Peyer's patch (tissue), 4 donors: Measurements from ENCODE around the gene MLXIP.

Source experiments
- CTCF ChIP-seq, 6 experiments: fragments of 450-650 bp in 4 of 6; fragments of 200-600 bp in 2 of 6; sonication (generic) in 1 of 6; IDR thresholded peaks; one replicate each; pipeline ENCODE4 v1.5.1; 2017 to 2019; ENCODE audit warnings: antibody characterized with exemption in 6 of 6, mild to moderate bottlenecking in 3 of 6, moderate library complexity in 1 of 6
- POLR2A ChIP-seq, 2 donors: fragments of 450-650 bp; IDR thresholded peaks; one replicate each; pipeline ENCODE4 v1.5.1; 2017; ENCODE audit warnings: antibody characterized with exemption in 2 of 2, mild to moderate bottlenecking in 2 of 2, moderate library complexity in 2 of 2

DNA sequence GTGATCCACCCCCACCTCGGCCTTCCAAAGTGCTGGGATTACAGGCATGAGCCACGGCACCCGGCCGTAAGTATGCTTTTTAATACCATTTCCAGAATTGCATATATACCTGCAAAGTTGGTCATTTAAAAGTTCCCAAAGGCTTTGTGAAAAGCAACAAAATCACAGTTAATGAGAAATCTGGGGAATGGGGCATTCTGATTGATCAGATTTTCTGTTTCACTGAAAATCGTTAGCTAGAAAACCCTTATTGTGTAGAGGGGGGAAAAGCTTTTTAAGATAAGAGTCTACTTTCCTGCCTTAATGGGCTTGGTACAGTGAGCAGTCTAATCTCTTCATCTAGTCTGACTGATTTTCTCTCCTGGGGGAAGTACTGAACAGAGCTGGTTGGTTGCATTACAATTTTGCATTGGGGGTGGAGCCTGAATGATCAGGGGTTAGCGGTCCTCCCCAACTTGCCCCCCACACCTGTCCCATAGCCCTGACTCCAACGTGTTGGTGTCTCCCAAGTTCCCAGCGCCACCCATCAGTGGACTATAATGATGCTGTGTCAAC is 71.6 kb downstream of the MLXIP start:
- no peak for TF ChIP-seq CTCF (IDR thresholded peaks at IDR 0.05)
- no peak for TF ChIP-seq POLR2A (IDR thresholded peaks at IDR 0.05)
